ENCODE results near the gene CFAP46. TPM values are rescaled to one million over a fixed set of nuclear protein-coding genes. Genes with fewer than 3 reads are reported as not detected.

Gene CFAP46
- total RNA-seq, 2 donors from 2014 or later, result 0.35 to 1.5 TPM

GRCh38 chr10:132951926-132952325, 9.6 kb upstream of the CFAP46 start:
- TF ChIP-seq CTCF (IDR thresholded peaks at IDR 0.05), result no peak
- Histone ChIP-seq H3K4me3 (no peak overlapping the region), H3K9me3 (no peaks in the 10 kb centered on the region), H3K27ac (no peak overlapping the region), H3K4me1 (no peaks in the 10 kb centered on the region), H3K27me3 (no peaks in the 10 kb centered on the region), H3K36me3 (no peaks in the 10 kb centered on the region)
- no peak for DNase-seq (ENCODE audit: low spot score)

GRCh38 chr10:132948351-132948750, 6.0 kb upstream of the CFAP46 start:
- Histone ChIP-seq H3K27me3 (no peaks in the 10 kb centered on the region), H3K36me3 (no peaks in the 10 kb centered on the region), H3K4me3 (no peak overlapping the region), H3K27ac (no peak overlapping the region), H3K4me1 (no peaks in the 10 kb centered on the region), H3K9me3 (no peaks in the 10 kb centered on the region)
- DNase-seq (ENCODE audit: low spot score), result no peak
- TF ChIP-seq CTCF (IDR thresholded peaks at IDR 0.05), result no peak

- H3K27ac ChIP-seq, result no peak overlapping the region
- peaks cover 0 to 4% of the 10 kb centered on the region in 2 donors for H3K27me3 ChIP-seq
- H3K4me3 ChIP-seq, result no peak overlapping the region
- DNase-seq (ENCODE audit: low spot score), result no peak
- H3K9me3 ChIP-seq, result no peaks in the 10 kb centered on the region
- H3K4me1 ChIP-seq, result peaks cover 0 to 4% of the 10 kb centered on the region in 2 donors
- H3K36me3 ChIP-seq, result no peaks in the 10 kb centered on the region
- no peak for TF ChIP-seq CTCF (IDR thresholded peaks at IDR 0.05)
Measured at GRCh38 chr10:132947843-132948242, 5.5 kb upstream of the CFAP46 start.

- H3K36me3 ChIP-seq, result no peaks in the 10 kb centered on the region
- no peak overlapping the region for H3K4me3 ChIP-seq
- DNase-seq (ENCODE audit: low spot score), result no peak
- no peak overlapping the region for H3K27ac ChIP-seq
- no peak for TF ChIP-seq CTCF (IDR thresholded peaks at IDR 0.05)
- peaks cover 0 to 12% of the 10 kb centered on the region in 2 donors for H3K4me1 ChIP-seq
- peaks cover 0 to 5% of the 10 kb centered on the region in 2 donors for H3K27me3 ChIP-seq
- no peaks in the 10 kb centered on the region for H3K9me3 ChIP-seq
Measured at GRCh38 chr10:132946806-132947546, 4.6 kb upstream of the CFAP46 start.

- H3K9me3 ChIP-seq, result no peaks in the 10 kb centered on the region
- peaks cover 0 to 5% of the 10 kb centered on the region in 2 donors for H3K27me3 ChIP-seq
- no peaks in the 10 kb centered on the region for H3K36me3 ChIP-seq
- peaks cover 0 to 17% of the 10 kb centered on the region in 2 donors for H3K4me1 ChIP-seq
- H3K27ac ChIP-seq, result no peak overlapping the region
- H3K4me3 ChIP-seq, result no peak overlapping the region
- no peak for DNase-seq (ENCODE audit: low spot score)
- TF ChIP-seq CTCF (IDR thresholded peaks at IDR 0.05), result no peak
Measured at GRCh38 chr10:132946311-132946710, 3.9 kb upstream of the CFAP46 start.

- Histone ChIP-seq H3K9me3 (no peaks in the 10 kb centered on the region), H3K36me3 (no peaks in the 10 kb centered on the region), H3K27ac (no peak overlapping the region), H3K4me1 (peaks cover 0 to 17% of the 10 kb centered on the region in 2 donors), H3K27me3 (peaks cover 0 to 5% of the 10 kb centered on the region in 2 donors), H3K4me3 (no peak overlapping the region)
- DNase-seq (ENCODE audit: low spot score), result no peak
- no peak for TF ChIP-seq CTCF (IDR thresholded peaks at IDR 0.05)
Measured at GRCh38 chr10:132945894-132946255, 3.5 kb upstream of the CFAP46 start.
